DMS153 treated with DMSO at 0.1 percent for 48 hours (cell line): ENCODE results near the gene D2HGDH.
"Not testable (repeated sequence)": the region's sequence is repeated elsewhere in the genome, so short reads cannot be mapped to it uniquely, and the experiment has no call there.

Experiments used
- DNase-seq: peaks from one replicate; lab custom pipeline; 2025; ENCODE audit not compliant: unreplicated experiment; lab: John Stamatoyannopoulos, UW

The D2HGDH gene

GRCh38 chr2:241791385-241791784, 57.0 kb downstream of the D2HGDH start:
- DNase-seq, result not testable (repeated sequence)

- no peak for DNase-seq
These were observed 59.0 kb downstream of the D2HGDH start for GRCh38 chr2:241793385-241793784.

GRCh38 chr2:241794250-241794823, 59.9 kb downstream of the D2HGDH start:
- no peak for DNase-seq

GRCh38 chr2:241795021-241795999, 60.9 kb downstream of the D2HGDH start:
- DNase-seq, result no peak

GRCh38 chr2:241796209-241796608, 61.8 kb downstream of the D2HGDH start:
- DNase-seq, result no peak

GRCh38 chr2:241796610-241797138, 62.2 kb downstream of the D2HGDH start:
- DNase-seq, result no peak

- no peak for DNase-seq
These were observed 63.1 kb downstream of the D2HGDH start for GRCh38 chr2:241797441-241798080.

- no peak for DNase-seq
These were observed 63.7 kb downstream of the D2HGDH start for GRCh38 chr2:241798081-241798630.

GRCh38 chr2:241798631-241799521, 64.4 kb downstream of the D2HGDH start:
- DNase-seq, result no peak

GRCh38 chr2:241799522-241800197, 65.2 kb downstream of the D2HGDH start:
- DNase-seq, result no peak

- DNase-seq, result not testable (repeated sequence)
These were observed 65.9 kb downstream of the D2HGDH start for GRCh38 chr2:241800198-241800903.

GRCh38 chr2:241801611-241802420, 67.4 kb downstream of the D2HGDH start:
- no peak for DNase-seq

GRCh38 chr2:241802421-241803318, 68.2 kb downstream of the D2HGDH start:
- no peak for DNase-seq

- no peak for DNase-seq
These were observed 69.2 kb downstream of the D2HGDH start for GRCh38 chr2:241803387-241804325.

- DNase-seq, result no peak
These were observed 70.1 kb downstream of the D2HGDH start for GRCh38 chr2:241804326-241805229.
